ENCODE results near the gene IRF2BP2.

The IRF2BP2 gene

GRCh38 chr1:234619794-234620247, 9.8 kb upstream of the IRF2BP2 start:
- TF ChIP-seq, protein P1, sequence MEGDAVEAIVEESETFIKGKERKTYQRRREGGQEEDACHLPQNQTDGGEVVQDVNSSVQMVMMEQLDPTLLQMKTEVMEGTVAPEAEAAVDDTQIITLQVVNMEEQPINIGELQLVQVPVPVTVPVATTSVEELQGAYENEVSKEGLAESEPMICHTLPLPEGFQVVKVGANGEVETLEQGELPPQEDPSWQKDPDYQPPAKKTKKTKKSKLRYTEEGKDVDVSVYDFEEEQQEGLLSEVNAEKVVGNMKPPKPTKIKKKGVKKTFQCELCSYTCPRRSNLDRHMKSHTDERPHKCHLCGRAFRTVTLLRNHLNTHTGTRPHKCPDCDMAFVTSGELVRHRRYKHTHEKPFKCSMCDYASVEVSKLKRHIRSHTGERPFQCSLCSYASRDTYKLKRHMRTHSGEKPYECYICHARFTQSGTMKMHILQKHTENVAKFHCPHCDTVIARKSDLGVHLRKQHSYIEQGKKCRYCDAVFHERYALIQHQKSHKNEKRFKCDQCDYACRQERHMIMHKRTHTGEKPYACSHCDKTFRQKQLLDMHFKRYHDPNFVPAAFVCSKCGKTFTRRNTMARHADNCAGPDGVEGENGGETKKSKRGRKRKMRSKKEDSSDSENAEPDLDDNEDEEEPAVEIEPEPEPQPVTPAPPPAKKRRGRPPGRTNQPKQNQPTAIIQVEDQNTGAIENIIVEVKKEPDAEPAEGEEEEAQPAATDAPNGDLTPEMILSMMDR (IDR thresholded peaks at IDR 0.05; ENCODE audit: insufficient read depth, low read depth, low read length, missing control alignments), result no peak
- H3K4me3 ChIP-seq (ENCODE audit: low read depth, low read length), result no peak overlapping the region
- DNase-seq (ENCODE audit: low read depth), result no peak

- no peak overlapping the region for H3K4me3 ChIP-seq (ENCODE audit: low read depth, low read length)
- no peak for DNase-seq (ENCODE audit: low read depth)
- TF ChIP-seq, protein P1 (IDR thresholded peaks at IDR 0.05; ENCODE audit: insufficient read depth, low read depth, low read length, missing control alignments), result no peak
Measured at GRCh38 chr1:234619071-234619480, 9.1 kb upstream of the IRF2BP2 start.

DNA sequence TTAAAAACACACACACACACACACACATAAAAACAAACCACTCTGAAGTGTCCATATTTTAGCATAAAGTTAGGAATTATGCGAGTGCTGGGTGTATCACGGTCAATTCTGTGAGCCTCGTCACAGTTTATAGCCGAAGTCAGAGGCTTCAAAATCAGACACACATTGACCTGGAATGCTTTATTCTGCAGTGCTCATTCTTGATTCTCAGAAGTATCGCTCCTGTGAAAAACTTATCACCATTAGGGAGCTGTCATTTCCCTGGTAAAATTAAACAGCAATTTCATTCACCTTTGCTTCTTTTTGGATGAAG, 8.7 kb upstream of the IRF2BP2 start:
- TF ChIP-seq, protein P1 (IDR thresholded peaks at IDR 0.05; ENCODE audit: insufficient read depth, low read depth, low read length, missing control alignments), result no peak
- no peak for DNase-seq (ENCODE audit: low read depth)
- no peak overlapping the region for H3K4me3 ChIP-seq (ENCODE audit: low read depth, low read length)

- no peak for DNase-seq (ENCODE audit: low read depth)
- no peak overlapping the region for H3K4me3 ChIP-seq (ENCODE audit: low read depth, low read length)
Measured at GRCh38 chr1:234617986-234618736, 8.2 kb upstream of the IRF2BP2 start.

DNA sequence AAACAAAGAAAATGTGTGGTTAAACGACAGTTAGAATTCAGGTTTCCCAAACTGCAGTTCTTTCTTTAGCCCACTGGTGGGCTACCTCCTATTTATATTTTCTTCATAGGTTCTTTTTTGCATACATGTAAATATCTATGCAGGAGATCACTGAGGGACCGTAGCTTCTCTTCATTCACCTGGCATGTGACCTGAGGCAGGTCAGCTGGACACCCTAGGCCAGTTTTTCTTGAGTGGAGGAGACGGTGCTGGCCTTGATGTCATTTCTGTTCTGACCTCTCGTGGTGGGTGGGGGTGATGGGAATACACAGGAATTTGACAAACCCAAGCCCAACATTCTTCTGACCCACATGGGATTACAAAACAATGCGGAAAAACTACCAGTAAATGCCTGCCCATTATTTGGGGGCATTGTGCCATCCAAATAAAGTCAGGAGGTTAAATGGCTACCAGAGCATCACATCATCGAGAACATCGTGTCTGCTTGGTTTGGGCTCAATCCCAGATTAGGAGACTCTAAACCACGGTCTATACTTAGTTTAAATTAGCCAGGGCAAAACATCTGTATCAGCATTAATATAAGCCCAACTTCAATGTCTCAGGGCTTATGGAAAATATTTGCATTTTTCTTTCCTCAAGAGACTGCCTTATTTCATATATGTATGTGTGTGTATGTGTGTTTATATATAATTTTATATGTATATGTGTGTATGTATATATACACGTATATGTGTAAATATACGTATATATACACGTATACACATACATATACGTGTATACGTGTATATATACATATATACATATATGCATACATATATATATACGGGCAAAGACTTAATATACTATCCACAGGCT, 7.4 kb upstream of the IRF2BP2 start:
- H3K4me3 ChIP-seq (ENCODE audit: low read depth, low read length), result no peak overlapping the region
- DNase-seq (ENCODE audit: low read depth), result no peak

More at GRCh38 chr1:234617986-234618736, 8.2 kb upstream of the IRF2BP2 start:
- TF ChIP-seq, protein P1 (IDR thresholded peaks at IDR 0.05; ENCODE audit: insufficient read depth, low read depth, low read length, missing control alignments), result no peak

GRCh38 chr1:234616644-234617043, 6.7 kb upstream of the IRF2BP2 start:
- TF ChIP-seq, protein P1 (IDR thresholded peaks at IDR 0.05; ENCODE audit: insufficient read depth, low read depth, low read length, missing control alignments), result no peak
- DNase-seq (ENCODE audit: low read depth), result no peak

More for the DNA sequence above, 7.4 kb upstream of the IRF2BP2 start:
- TF ChIP-seq, protein P1 (IDR thresholded peaks at IDR 0.05; ENCODE audit: insufficient read depth, low read depth, low read length, missing control alignments), result no peak

More at GRCh38 chr1:234616644-234617043, 6.7 kb upstream of the IRF2BP2 start:
- H3K4me3 ChIP-seq (ENCODE audit: low read depth, low read length), result no peak overlapping the region
